EH (cell line): Measurements from ENCODE around the gene TFDP2.
A peak's percentile ranks its signal among the peaks of the same experiment; 100 is the strongest.
"Not testable (repeated sequence)": the region's sequence is repeated elsewhere in the genome, so short reads cannot be mapped to it uniquely, and the experiment has no call there.

Experiments used
- DNase-seq: peaks from one replicate; pipeline ENCODE4 v3.0.0-alpha.2; 2015; ENCODE audit warnings: low read depth

Gene TFDP2

DNA sequence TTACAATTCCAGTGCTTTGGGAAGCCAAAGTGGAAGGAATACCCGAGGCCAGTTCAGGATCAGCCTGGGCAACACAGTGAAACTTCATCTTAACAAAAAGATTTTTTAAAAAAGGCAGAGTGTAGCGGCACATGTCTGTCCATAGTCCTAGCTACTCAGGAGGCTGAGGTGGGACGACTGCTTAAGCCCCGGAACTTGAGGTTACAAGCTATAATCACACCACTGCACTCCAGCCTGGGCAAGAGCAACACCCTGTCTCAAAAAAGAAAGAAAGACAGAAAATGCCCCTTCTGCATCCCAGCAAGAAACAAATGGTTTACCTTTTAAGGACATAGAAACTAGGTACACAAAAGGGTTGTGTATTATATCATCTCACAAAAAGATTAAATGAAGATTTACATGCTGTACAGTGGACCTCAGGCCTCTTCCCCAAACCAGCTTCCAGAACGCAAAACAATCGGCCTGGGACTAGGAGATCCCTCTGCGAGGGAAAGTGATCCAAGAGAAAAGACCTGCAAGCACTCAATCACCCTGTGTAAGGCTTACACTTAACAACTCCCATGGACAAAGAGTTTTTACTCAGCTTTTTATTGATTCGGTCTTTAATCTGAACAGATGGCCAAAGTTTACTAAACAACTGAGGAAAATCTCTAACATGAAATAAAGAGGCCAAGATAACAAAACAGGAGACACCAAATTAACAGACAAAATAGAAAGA, 21.2 kb downstream of the TFDP2 start:
- no peak for DNase-seq

GRCh38 chr3:142124243-142124642, 25.1 kb downstream of the TFDP2 start:
- no peak for DNase-seq

DNA sequence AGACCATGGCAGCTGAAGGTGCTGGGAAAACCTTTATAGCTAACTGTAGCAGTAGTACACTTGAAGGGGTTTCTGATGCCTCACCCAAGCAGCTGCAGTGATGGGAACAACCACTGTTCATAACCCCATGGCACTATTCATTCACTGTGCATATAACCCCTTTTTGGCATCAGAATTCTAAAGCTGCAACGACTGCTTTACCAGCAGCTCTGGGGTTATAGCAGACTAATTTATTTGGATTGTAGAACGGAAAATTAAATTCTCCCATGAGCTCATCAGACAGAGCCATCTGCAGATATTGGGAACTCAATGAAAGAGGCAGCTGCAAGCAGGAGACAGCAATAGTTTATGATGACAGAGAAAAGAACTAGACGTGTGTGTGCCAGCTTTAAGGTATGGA, 28.6 kb downstream of the TFDP2 start:
- no peak for DNase-seq

DNA sequence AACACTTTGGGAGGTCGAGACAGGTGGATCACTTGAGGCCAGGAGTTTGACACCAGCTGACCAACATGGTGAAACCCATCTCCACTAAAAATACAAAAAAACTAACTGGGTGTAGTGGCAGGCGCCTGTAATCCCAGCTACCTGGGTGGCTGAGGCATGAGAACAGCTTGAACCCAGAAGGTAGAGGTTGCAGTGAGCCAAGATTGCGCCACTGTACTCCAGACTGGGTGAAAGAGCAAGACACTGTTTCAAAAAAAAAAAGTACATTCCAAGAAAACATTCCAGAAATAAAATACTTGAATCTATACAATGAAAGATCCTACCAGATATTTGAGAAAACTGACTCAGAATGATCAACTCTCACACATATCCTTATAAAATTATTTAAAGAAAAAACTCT, 30.4 kb downstream of the TFDP2 start:
- peak; percentile 14 for DNase-seq

DNA sequence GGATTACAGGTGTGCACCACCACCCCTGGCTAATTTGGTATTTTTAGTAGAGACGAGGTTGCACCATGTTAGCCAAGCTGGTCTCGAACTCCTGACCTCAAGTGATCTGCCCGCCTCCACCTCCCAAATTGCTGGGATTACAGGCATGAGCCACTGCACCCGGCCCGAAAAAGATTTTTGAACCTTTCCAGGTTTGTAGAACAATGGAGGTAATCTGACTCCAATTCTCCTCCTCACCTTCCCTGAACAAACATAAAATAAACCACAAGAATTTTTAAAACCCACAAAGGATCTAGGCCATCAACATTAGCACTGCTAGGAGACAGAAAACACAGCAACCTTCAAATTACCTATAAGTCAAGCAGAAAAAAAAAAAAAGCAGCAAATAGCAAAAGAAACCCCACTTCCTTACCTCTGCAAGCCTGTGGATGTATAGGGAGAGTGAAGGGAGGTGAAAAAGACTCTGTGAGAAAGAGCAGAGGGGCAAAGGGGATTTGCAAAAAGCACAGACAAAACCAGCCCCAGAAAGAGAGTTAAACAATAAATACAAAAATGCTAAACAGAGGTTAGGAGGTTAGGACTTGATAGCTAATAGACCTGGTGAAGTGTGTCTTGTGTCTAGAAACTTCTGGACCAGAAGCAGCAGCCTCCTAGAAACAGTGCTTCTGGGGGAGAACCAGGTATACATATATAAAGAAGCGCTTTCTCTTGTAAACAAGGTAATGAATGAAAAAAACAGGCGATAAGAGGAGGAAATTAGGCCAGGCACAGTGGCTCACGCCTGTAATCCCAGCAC, 32.1 kb downstream of the TFDP2 start:
- DNase-seq: no peak

GRCh38 chr3:142115867-142116668, 33.3 kb downstream of the TFDP2 start:
- DNase-seq: peak; percentile 34

- no peak for DNase-seq
Measured at GRCh38 chr3:142112601-142113000, 36.7 kb downstream of the TFDP2 start.

GRCh38 chr3:142106548-142106947, 42.8 kb downstream of the TFDP2 start:
- DNase-seq: no peak

DNA sequence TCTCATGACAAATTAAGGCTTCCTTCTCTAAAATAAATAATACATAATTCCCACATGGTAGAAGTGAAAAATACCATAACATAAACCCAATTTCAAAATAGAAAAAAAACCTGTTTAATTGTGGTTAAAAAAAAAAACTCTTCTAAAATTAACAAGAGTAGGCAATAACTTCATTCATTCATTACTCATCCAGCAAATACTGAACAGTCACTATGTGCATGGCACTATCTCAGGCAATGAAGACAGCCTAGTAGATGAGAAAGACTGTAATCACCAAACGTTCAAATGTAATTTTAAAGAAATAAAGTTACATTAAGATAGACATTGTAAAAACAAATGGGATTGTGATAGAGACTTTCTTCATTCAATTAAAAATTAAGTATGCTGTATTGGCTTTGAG, 43.4 kb downstream of the TFDP2 start:
- DNase-seq: no peak

GRCh38 chr3:142104763-142105162, 44.6 kb downstream of the TFDP2 start:
- no peak for DNase-seq

GRCh38 chr3:142098964-142099363, 50.4 kb downstream of the TFDP2 start:
- no peak for DNase-seq

DNA sequence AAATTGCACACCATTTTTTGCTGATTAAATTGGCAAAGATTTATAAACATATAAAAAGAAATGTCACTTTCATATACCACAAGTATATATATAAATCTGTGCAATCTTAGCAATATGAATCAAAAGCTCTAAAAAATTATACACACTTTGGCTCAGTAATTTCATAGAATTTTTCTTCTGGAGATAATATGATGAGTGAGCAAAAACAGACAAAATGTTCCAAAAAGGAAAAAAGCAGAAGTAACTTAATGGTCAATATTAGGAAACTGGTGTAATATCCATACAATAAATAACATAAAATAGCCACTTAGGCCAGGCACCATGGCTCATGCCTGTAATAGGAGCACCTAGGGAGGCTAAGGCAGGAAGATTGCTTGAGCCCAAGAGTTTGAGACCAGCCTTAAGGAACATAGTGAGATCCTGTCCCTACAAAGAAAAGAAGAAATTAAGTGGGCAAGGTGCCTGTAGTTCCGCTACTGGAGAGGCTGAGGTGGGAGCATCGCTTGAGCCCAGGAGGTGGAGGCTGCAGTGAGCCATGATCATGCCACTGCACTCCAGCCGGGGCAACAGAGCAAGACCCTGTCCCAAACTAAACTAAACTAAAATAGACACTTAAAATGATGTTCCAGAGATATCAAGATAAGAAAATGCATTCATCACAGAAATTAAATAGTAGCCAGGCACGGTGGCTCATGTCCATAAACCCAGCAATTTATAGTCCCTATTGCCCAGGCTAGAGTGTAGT, 52.1 kb downstream of the TFDP2 start:
- DNase-seq: no peak

DNA sequence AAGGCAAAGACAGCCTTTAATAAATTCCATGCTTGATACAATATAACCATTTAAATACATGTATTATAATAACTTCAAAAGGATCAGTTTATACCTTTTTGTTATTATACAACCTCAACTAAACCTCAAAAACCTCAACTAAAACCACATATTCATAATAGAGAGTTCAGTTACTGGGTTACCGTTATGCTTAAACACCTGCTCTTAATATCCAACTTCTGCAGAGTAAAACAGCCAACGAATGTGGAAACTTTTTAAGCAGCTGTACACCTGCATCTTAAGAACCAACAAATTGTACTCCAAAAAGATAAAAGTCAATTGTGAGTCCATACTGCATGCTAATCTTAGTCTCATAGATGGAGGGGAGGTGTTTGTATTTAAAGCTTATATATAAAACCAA, 53.5 kb downstream of the TFDP2 start:
- DNase-seq: no peak

- DNase-seq: not testable (repeated sequence)
Measured at GRCh38 chr3:142088925-142089324, 60.4 kb downstream of the TFDP2 start.

GRCh38 chr3:142088522-142088921, 60.8 kb downstream of the TFDP2 start:
- peak; percentile 78 for DNase-seq

DNA sequence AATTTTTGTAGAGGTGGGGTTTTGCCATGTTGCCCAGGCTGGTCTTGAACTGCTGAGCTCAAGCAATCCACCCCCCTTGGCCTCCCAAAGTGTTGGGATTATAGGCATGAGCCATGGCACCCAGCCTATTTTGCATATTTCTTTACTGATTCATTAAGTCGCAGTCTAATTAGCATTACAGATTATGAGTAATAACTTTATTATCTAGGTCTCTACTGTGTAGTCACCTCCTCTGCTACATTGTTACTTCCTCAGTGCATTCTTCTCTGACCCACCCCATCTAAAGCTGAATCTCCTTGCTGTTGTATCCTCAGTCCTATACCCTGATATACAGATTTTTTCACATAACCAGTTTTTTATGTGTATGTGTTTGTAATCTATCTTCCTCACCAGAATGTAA, 61.7 kb downstream of the TFDP2 start:
- peak; percentile 92 for DNase-seq

DNA sequence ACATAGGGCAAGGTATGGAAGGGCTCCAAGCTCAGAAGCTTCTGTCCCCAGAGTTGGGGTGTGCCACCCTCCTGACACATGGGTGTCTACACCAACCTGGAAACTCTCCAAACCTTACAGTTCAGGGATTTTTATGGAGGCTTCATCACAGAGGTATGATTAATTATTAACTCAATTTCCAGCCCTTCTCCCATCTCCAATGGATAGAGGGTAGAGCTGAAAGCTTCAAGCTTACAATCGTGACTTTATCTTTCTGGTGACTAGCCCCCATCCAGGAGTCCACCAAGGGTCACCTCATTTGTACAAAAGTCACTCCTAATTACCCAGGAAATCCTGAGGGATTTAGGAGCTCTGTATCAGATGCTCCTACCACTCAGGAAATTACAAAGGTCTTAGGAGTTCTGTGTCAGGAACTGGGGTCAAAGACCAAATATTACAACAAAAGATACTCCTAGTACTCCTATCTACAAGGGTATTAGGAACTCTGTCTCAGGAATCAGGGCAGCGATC, 62.7 kb downstream of the TFDP2 start:
- DNase-seq: no peak

DNA sequence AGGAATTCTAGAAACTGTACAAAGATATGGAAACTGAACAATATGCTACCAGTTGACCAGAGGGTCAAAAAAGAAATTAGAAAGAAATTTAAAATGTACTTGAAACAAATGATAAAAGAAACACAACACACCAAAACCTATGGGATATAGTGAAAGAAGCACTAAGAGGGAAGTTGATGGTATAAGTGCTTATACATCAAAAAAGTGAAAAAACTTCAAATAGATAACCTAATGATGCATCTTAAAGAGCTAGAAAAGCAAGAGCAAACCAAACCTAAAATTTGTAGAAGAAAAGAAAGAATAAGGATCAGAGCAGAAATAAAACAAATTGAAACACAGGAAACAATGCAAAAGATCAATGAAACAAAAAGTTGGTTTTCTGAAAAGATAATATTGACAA, 68.2 kb downstream of the TFDP2 start:
- DNase-seq: no peak

DNA sequence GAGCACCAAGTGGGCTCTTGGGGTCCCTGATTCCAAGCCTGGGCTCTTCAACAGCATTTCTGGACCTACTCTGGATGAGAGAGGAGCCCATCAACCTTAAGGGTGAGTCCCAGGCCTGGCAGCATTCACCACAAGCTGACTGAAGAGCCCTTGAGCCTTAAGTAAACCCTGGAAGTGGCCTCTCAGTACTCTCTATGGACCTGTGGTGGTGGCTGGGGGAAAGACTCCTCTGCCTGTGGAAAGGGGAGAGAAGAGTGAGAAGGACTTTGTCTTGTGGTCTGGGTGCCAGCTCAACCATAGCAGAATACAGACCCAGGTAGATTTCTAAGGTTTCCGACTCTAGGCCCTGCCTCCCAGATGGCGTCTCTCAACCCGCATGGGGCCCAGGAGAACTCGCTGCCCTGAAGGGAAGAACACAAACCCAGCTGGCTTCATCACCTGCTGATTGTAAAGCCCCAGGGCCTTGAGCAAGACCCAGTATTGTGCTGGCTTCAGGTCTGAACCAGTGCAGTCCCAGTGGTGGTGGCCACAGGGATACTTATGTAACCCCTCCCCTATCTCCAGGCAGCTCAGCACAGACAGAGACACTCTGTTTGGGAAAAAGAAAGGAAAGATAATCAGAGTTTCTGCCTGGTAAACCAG, 71.4 kb downstream of the TFDP2 start:
- DNase-seq: no peak

- DNase-seq: no peak
Measured at GRCh38 chr3:142077155-142077858, 72.0 kb downstream of the TFDP2 start.

- not testable (repeated sequence) for DNase-seq
Measured at GRCh38 chr3:142075656-142076055, 73.7 kb downstream of the TFDP2 start.
